ENCODE results near the gene IL19. TPM values are rescaled to one million over a fixed set of nuclear protein-coding genes. Genes with fewer than 3 reads are reported as not detected.

IL19 gene
- total RNA-seq, 1 donor from 2014 or later: not detected

- Histone ChIP-seq H3K4me1 (peaks cover 7% of the 10 kb centered on the region), H3K27ac (no peak overlapping the region)
Observed at GRCh38 chr1:206866062-206866461, 95.5 kb downstream of the IL19 start.

GRCh38 chr1:206867239-206867638, 96.7 kb downstream of the IL19 start:
- TF ChIP-seq CTCF (IDR thresholded peaks at IDR 0.05): no peak
- intact Hi-C loops (cut with DNase I): loop anchor here (10.0 kb wide), 1 partner anchor 48 kb away; no protein-coding TSS in a partner anchor
- H3K9me3 ChIP-seq: no peaks in the 10 kb centered on the region
- H3K27me3 ChIP-seq (ENCODE audit: low read depth): no peaks in the 10 kb centered on the region
- no peak overlapping the region for H3K27ac ChIP-seq
- H3K4me3 ChIP-seq: no peak overlapping the region
- no peak for ATAC-seq
- DNase-seq: no peak
- H3K36me3 ChIP-seq: no peaks in the 10 kb centered on the region
- H3K4me1 ChIP-seq: peaks cover 7% of the 10 kb centered on the region

More at GRCh38 chr1:206866062-206866461, 95.5 kb downstream of the IL19 start:
- no peaks in the 10 kb centered on the region for H3K36me3 ChIP-seq
- DNase-seq: no peak
- no peak for ATAC-seq
- no peaks in the 10 kb centered on the region for H3K27me3 ChIP-seq (ENCODE audit: low read depth)
- H3K9me3 ChIP-seq: no peaks in the 10 kb centered on the region
- intact Hi-C loops (cut with DNase I): loop anchor here (10.0 kb wide), 1 partner anchor 49 kb away; no protein-coding TSS in a partner anchor
- no peak overlapping the region for H3K4me3 ChIP-seq
- TF ChIP-seq CTCF (IDR thresholded peaks at IDR 0.05): no peak

GRCh38 chr1:206867716-206868115, 97.1 kb downstream of the IL19 start:
- intact Hi-C loops (cut with DNase I): loop anchor here (10.0 kb wide), 1 partner anchor 47 kb away; no protein-coding TSS in a partner anchor
- no peak for TF ChIP-seq CTCF (IDR thresholded peaks at IDR 0.05)
- H3K36me3 ChIP-seq: no peaks in the 10 kb centered on the region
- H3K4me1 ChIP-seq: peaks cover 7% of the 10 kb centered on the region
- no peak for ATAC-seq
- no peaks in the 10 kb centered on the region for H3K9me3 ChIP-seq
- DNase-seq: no peak
- H3K4me3 ChIP-seq: no peak overlapping the region
- H3K27ac ChIP-seq: no peak overlapping the region
- no peaks in the 10 kb centered on the region for H3K27me3 ChIP-seq (ENCODE audit: low read depth)

- ATAC-seq (no peak), DNase-seq (no peak)
- Histone ChIP-seq H3K4me3 (no peak overlapping the region), H3K36me3 (no peaks in the 10 kb centered on the region), H3K9me3 (no peaks in the 10 kb centered on the region), H3K4me1 (peaks cover 7% of the 10 kb centered on the region), H3K27me3 (ENCODE audit: low read depth) (no peaks in the 10 kb centered on the region), H3K27ac (no peak overlapping the region)
- TF ChIP-seq CTCF (IDR thresholded peaks at IDR 0.05): no peak
- intact Hi-C loops (cut with DNase I): loop anchor here (10.0 kb wide), 1 partner anchor 47 kb away; no protein-coding TSS in a partner anchor
Observed at GRCh38 chr1:206868264-206868663, 97.7 kb downstream of the IL19 start.

GRCh38 chr1:206872139-206872538, 101.6 kb downstream of the IL19 start:
- Histone ChIP-seq H3K36me3 (no peaks in the 10 kb centered on the region), H3K4me1 (no peaks in the 10 kb centered on the region), H3K27ac (no peak overlapping the region), H3K27me3 (ENCODE audit: low read depth) (no peaks in the 10 kb centered on the region), H3K9me3 (peaks cover under 1% of the 10 kb centered on the region), H3K4me3 (no peak overlapping the region)
- DNase-seq (no peak), ATAC-seq (no peak)
- intact Hi-C loops (cut with DNase I): no loop called here
- TF ChIP-seq CTCF (IDR thresholded peaks at IDR 0.05): no peak

All from lower lobe of right lung (tissue), 2 donors.